GM10266 (cell line): ENCODE results near the gene LRRC53.

Experiments used
- DNase-seq: peaks from one replicate; pipeline ENCODE4 v3.0.0; 2012; ENCODE audit errors: extremely low spot score
- CTCF ChIP-seq: IDR thresholded peaks from 2 replicates; pipeline ENCODE4 v1.5.1; 2012; ENCODE audit warnings: mild to moderate bottlenecking, low read depth; ENCODE audit not compliant: control insufficient read depth, insufficient read depth; ENCODE audit errors: missing control alignments

LRRC53 gene

GRCh38 chr1:74498901-74499300, 13.5 kb downstream of the LRRC53 start:
- TF ChIP-seq CTCF: no peak
- DNase-seq: no peak

- DNase-seq: no peak
These were observed 15.7 kb downstream of the LRRC53 start for GRCh38 chr1:74496669-74497068.

GRCh38 chr1:74486036-74486435, 26.4 kb downstream of the LRRC53 start:
- no peak for DNase-seq
- no peak for TF ChIP-seq CTCF

More at GRCh38 chr1:74496669-74497068, 15.7 kb downstream of the LRRC53 start:
- no peak for TF ChIP-seq CTCF

GRCh38 chr1:74485622-74486021, 26.8 kb downstream of the LRRC53 start:
- DNase-seq: no peak
- TF ChIP-seq CTCF: no peak

GRCh38 chr1:74481607-74482006, 30.8 kb downstream of the LRRC53 start:
- TF ChIP-seq CTCF: no peak
- no peak for DNase-seq

GRCh38 chr1:74480068-74480467, 32.3 kb downstream of the LRRC53 start:
- TF ChIP-seq CTCF: no peak
- no peak for DNase-seq

GRCh38 chr1:74478979-74479378, 33.4 kb downstream of the LRRC53 start:
- DNase-seq: no peak
- no peak for TF ChIP-seq CTCF
